ENCODE data around the gene RPP25L.
A peak's percentile ranks its signal among the peaks of the same experiment; 100 is the strongest.
"Not testable (repeated sequence)": the region's sequence is repeated elsewhere in the genome, so short reads cannot be mapped to it uniquely, and the experiment has no call there.

Gene RPP25L

DNA sequence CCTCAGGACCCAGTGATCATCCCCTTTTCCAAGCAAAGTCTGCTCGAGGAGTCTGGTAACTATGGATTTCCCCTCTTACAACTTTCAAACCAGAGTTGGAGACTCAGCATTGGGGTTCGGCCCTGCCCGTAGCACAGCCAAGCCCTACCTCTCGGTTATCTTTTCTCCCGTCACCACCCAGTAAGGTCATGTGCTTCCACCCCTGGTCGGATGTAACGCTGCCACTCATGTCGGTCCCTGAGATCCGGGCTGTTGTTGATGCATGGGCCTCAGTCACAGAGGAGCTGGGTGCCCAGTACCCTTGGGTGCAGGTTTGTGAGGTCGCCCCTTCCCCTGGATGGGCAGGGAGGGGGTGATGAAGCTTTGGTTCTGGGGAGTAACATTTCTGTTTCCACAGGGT is 35.8 kb upstream of the RPP25L start:
- WGBS (ENCODE audit: insufficient coverage) = 74% methylated on average over 4 of the region's 10 CpGs
- Histone ChIP-seq H3K4me1 (ENCODE audit: control extremely low read depth in 1 of 4, control insufficient read depth in 4 of 4, insufficient read depth in 4 of 4, low read length in 3 of 4) (peaks cover 9 to 27% (median 26%) of the 10 kb centered on the region in 4 experiments), H3K4me3 (ENCODE audit: control insufficient read depth in 1 of 7, extremely low read depth in 1 of 7, insufficient read depth in 4 of 7, low read depth in 2 of 7, low read length in 6 of 7) (peak overlapping the region in 6 of 7 experiments; percentile 69 to 90 (median 81)), H3K27ac (ENCODE audit: insufficient read depth in 1 of 2, low read depth in 1 of 2, low read length in 2 of 2, poor library complexity in 1 of 2, severe bottlenecking in 2 of 2) (peak overlapping the region; percentile 46 to 78), H3K27me3 (replicated peaks in 2 of 5; ENCODE audit: control insufficient read depth in 4 of 5, insufficient read depth in 5 of 5, low read length in 4 of 5) (no peaks in the 10 kb centered on the region), H3K9me3 (ENCODE audit: control extremely low read depth in 1 of 5, control insufficient read depth in 4 of 5, insufficient read depth in 2 of 5, low read depth in 1 of 5, low read length in 4 of 5) (no peaks in the 10 kb centered on the region), H3K36me3 (ENCODE audit: control insufficient read depth in 4 of 4, insufficient read depth in 4 of 4, low read length in 3 of 4) (peaks cover 6 to 37% (median 17%) of the 10 kb centered on the region in 4 experiments)
- ChIA-PET POLR2A (interaction anchor here (0.6 to 1.3 kb wide), 2 partner anchors 14 to 191 kb away, joined by 3 to 5 read pairs; no protein-coding TSS in a partner anchor), CTCF (interaction anchor here (1.0 to 7.8 kb wide), 4 partner anchors 11 to 51 kb away, joined by 4 to 96 read pairs (median 44); partner anchors contain the start of genes CCL27 and SIGMAR1)
- DNase-seq = no peak

DNA sequence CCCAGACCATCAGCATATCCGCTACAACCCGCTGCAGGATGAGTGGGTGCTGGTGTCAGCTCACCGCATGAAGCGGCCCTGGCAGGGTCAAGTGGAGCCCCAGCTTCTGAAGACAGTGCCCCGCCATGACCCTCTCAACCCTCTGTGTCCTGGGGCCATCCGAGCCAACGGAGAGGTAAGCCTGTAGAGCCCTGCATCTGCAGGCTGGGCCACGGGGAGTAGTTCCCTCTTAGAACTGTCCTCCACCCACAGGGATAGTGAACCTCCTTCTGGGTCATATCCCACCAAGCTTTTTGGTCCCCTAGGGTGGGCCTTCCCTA is 35.1 kb upstream of the RPP25L start:
- CTCF ChIA-PET = interaction anchor here (1.0 to 7.8 kb wide), 8 partner anchors 11 to 54 kb away, joined by 3 to 96 read pairs (median 4); partner anchors contain the start of genes CCL27, DCTN3 and SIGMAR1
- POLR2A ChIA-PET = no interaction called here

DNA sequence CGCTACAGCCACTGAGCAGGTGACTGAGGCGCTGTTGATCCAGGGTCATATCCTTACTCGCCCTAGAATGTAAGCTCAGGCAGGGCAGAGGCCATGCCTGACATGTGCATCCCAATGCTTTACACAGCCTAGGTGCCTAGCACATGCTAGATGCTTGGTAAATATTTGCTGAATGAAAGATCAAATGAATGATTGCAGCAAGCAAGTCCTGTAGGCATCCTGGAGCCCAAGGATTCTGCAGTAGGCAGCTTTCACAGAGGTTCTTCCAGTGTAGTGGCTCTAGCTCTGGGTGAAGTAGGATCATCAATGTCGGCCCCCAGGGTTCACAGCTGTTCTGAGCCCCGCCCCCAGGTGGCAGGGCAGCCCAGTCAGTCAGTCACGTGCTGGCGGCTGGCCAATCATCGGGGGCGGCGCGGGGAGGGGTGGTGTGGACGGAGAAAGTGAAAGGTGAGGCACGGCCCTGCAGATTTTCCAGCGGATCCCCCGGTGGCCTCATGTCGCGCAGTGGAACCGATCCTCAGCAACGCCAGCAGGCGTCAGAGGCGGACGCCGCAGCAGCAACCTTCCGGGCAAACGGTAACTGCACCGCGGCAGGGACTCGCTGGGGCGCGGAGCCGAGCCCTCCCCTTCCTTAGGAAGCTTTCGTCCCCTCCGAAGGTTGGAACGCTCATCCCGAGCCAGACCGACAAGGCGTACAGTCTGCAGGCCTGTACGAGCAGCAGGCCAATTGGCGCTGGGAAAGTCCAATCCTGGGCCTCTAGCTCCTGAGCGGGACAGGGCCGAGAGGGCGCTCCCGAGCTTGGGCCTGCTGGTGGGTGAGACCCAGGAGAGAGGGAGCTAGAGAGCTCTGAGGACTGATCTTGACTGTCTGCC is 34.5 kb upstream of the RPP25L start, which contains the start of gene GALT:
GALT (plus strand) TSS at position 465 of the 873 bp plus-strand sequence; CDS start at position 495, 30 bp downstream.
- Histone ChIP-seq H3K9me3 (ENCODE audit: control extremely low read depth in 1 of 5, control insufficient read depth in 4 of 5, insufficient read depth in 2 of 5, low read depth in 1 of 5, low read length in 4 of 5) (no peaks in the 10 kb centered on the region), H3K4me3 (ENCODE audit: control insufficient read depth in 1 of 7, extremely low read depth in 1 of 7, insufficient read depth in 4 of 7, low read depth in 2 of 7, low read length in 6 of 7) (peak within 1 kb of the TSS; percentile 69 to 90 (median 82)), H3K27ac (ENCODE audit: insufficient read depth in 1 of 2, low read depth in 1 of 2, low read length in 2 of 2, poor library complexity in 1 of 2, severe bottlenecking in 2 of 2) (peak within 1 kb of the TSS; percentile 46 to 78), H3K36me3 (ENCODE audit: control insufficient read depth in 4 of 4, insufficient read depth in 4 of 4, low read length in 3 of 4) (peaks cover 6 to 36% (median 17%) of the 10 kb centered on the region in 4 experiments), H3K4me1 (ENCODE audit: control extremely low read depth in 1 of 4, control insufficient read depth in 4 of 4, insufficient read depth in 4 of 4, low read length in 3 of 4) (peaks cover 9 to 21% (median 19%) of the 10 kb centered on the region in 4 experiments), H3K27me3 (replicated peaks in 2 of 5; ENCODE audit: control insufficient read depth in 4 of 5, insufficient read depth in 5 of 5, low read length in 4 of 5) (no peaks in the 10 kb centered on the region)
- CTCF ChIA-PET = interaction anchor here (1.0 to 7.8 kb wide), 9 partner anchors 10 to 54 kb away, joined by 3 to 96 read pairs (median 4); partner anchors contain the start of genes CCL27, DCTN3 and SIGMAR1
- POLR2A ChIA-PET = no interaction called here
- DNase-seq = peak; percentile 91 to 95 (median 95)
- WGBS (ENCODE audit: insufficient coverage) = 8% methylated on average over 36 of the region's 43 CpGs

More for the DNA sequence above, 35.1 kb upstream of the RPP25L start:
- H3K9me3 ChIP-seq (ENCODE audit: control extremely low read depth in 1 of 5, control insufficient read depth in 4 of 5, insufficient read depth in 2 of 5, low read depth in 1 of 5, low read length in 4 of 5) = no peaks in the 10 kb centered on the region
- no peaks in the 10 kb centered on the region for H3K27me3 ChIP-seq (replicated peaks in 2 of 5; ENCODE audit: control insufficient read depth in 4 of 5, insufficient read depth in 5 of 5, low read length in 4 of 5)
- H3K36me3 ChIP-seq (ENCODE audit: control insufficient read depth in 4 of 4, insufficient read depth in 4 of 4, low read length in 3 of 4) = peaks cover 6 to 37% (median 17%) of the 10 kb centered on the region in 4 experiments
- 5% methylated on average over 7 of the region's 8 CpGs for WGBS (ENCODE audit: insufficient coverage)
- peaks cover 9 to 23% (median 21%) of the 10 kb centered on the region in 4 experiments for H3K4me1 ChIP-seq (ENCODE audit: control extremely low read depth in 1 of 4, control insufficient read depth in 4 of 4, insufficient read depth in 4 of 4, low read length in 3 of 4)
- H3K27ac ChIP-seq (ENCODE audit: insufficient read depth in 1 of 2, low read depth in 1 of 2, low read length in 2 of 2, poor library complexity in 1 of 2, severe bottlenecking in 2 of 2) = peak overlapping the region; percentile 46 to 78
- H3K4me3 ChIP-seq (ENCODE audit: control insufficient read depth in 1 of 7, extremely low read depth in 1 of 7, insufficient read depth in 4 of 7, low read depth in 2 of 7, low read length in 6 of 7) = peak overlapping the region; percentile 69 to 90 (median 82)
- no peak for DNase-seq

DNA sequence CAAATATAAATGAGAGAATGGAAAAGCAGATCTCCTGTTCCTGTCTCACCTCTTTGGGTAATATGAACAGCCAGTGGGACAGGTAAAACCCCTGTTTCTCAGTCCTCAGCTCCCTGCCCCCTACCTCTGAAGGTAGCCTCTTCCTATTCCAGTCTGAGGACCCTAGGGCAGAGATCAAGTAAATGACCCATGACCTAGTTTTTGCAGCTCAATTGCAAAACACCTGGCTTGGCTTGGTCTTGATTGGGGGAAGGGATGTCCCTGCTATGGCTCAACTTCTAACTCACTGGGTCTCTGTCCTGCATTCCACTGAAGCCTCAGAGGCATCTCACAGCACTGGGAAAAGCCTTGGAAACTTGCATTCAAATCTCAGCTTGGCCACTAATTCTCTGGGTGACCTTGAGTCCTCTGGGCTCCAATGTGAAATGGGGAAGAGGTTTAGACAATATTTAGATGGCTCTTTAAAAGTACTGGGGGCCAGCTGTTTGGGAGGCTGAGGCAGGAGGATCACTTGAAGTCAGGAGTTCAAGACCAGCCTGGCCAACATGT is 32.9 kb upstream of the RPP25L start:
- CTCF ChIA-PET = interaction anchor here (0.7 to 7.8 kb wide), 5 partner anchors 9 to 314 kb away, joined by 3 to 96 read pairs (median 5); partner anchors contain the start of genes ARID3C, CCL27 and SIGMAR1
- no peaks in the 10 kb centered on the region for H3K27me3 ChIP-seq (replicated peaks in 2 of 5; ENCODE audit: control insufficient read depth in 4 of 5, insufficient read depth in 5 of 5, low read length in 4 of 5)
- POLR2A ChIA-PET = interaction anchor here (0.6 kb wide), 1 partner anchor 17 kb away, joined by 4 read pairs; no protein-coding TSS in a partner anchor
- no peaks in the 10 kb centered on the region for H3K9me3 ChIP-seq (ENCODE audit: control extremely low read depth in 1 of 5, control insufficient read depth in 4 of 5, insufficient read depth in 2 of 5, low read depth in 1 of 5, low read length in 4 of 5)
- no peak overlapping the region for H3K4me3 ChIP-seq (ENCODE audit: control insufficient read depth in 1 of 7, extremely low read depth in 1 of 7, insufficient read depth in 4 of 7, low read depth in 2 of 7, low read length in 6 of 7)
- H3K27ac ChIP-seq (ENCODE audit: insufficient read depth in 1 of 2, low read depth in 1 of 2, low read length in 2 of 2, poor library complexity in 1 of 2, severe bottlenecking in 2 of 2) = no peak overlapping the region
- peaks cover 9 to 20% (median 17%) of the 10 kb centered on the region in 4 experiments for H3K4me1 ChIP-seq (ENCODE audit: control extremely low read depth in 1 of 4, control insufficient read depth in 4 of 4, insufficient read depth in 4 of 4, low read length in 3 of 4)
- no peak for DNase-seq
- H3K36me3 ChIP-seq (ENCODE audit: control insufficient read depth in 4 of 4, insufficient read depth in 4 of 4, low read length in 3 of 4) = peaks cover 6 to 21% (median 12%) of the 10 kb centered on the region in 4 experiments

DNA sequence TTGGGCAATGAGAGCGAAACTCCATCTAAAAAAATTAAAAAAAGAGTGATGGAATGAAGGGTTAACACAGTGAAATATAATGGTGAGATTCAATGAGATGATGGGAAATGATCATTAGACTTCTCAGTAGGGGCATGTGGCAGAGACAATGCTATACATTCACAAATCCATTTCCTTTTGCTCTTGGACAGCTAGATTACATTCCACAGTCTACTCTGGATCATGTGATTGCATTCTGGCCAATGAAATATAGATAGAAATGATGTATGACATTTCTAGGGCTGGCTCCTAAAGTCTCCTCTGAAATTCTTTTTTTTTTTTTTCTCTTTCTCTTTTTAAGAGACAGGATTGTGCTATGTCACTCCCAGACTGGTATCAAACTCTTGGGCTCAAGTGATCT is 30.8 kb upstream of the RPP25L start:
- CTCF ChIA-PET = interaction anchor here (0.9 to 7.8 kb wide), 5 partner anchors 7 to 198 kb away, joined by 3 to 96 read pairs (median 3); partner anchors contain the start of genes CCL27 and SIGMAR1
- no peak for DNase-seq
- Histone ChIP-seq H3K27ac (ENCODE audit: insufficient read depth in 1 of 2, low read depth in 1 of 2, low read length in 2 of 2, poor library complexity in 1 of 2, severe bottlenecking in 2 of 2) (no peak overlapping the region), H3K27me3 (replicated peaks in 2 of 5; ENCODE audit: control insufficient read depth in 4 of 5, insufficient read depth in 5 of 5, low read length in 4 of 5) (no peaks in the 10 kb centered on the region), H3K4me3 (ENCODE audit: control insufficient read depth in 1 of 7, extremely low read depth in 1 of 7, insufficient read depth in 4 of 7, low read depth in 2 of 7, low read length in 6 of 7) (no peak overlapping the region), H3K9me3 (ENCODE audit: control extremely low read depth in 1 of 5, control insufficient read depth in 4 of 5, insufficient read depth in 2 of 5, low read depth in 1 of 5, low read length in 4 of 5) (no peaks in the 10 kb centered on the region), H3K36me3 (ENCODE audit: control insufficient read depth in 4 of 4, insufficient read depth in 4 of 4, low read length in 3 of 4) (no peaks in the 10 kb centered on the region), H3K4me1 (ENCODE audit: control extremely low read depth in 1 of 4, control insufficient read depth in 4 of 4, insufficient read depth in 4 of 4, low read length in 3 of 4) (peaks cover 10 to 21% (median 19%) of the 10 kb centered on the region in 4 experiments)
- no CpG with 5 or more reads among the region's 1 CpG for WGBS (ENCODE audit: insufficient coverage)
- POLR2A ChIA-PET = no interaction called here

DNA sequence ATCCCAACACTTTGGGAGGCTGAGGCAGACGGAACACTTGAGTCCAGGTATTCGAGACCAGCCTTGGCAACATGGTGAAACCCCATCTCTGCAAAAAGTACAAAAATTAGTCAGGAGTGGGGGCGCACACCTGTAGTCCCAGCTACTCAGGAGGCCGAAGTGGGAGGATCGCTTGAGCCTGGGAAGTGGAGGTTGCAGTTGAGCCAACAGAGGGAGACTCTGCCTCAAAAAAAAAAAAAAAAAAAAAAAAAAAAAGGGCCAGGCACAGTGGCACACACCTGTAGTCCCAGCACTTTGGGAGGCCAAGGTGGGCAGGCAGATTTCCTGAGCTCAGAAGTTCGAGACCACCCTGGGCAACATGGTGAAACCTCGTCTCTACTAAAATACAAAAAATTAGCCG is 27.4 kb upstream of the RPP25L start:
- DNase-seq; H3K4me3 ChIP-seq (ENCODE audit: control insufficient read depth in 1 of 7, extremely low read depth in 1 of 7, insufficient read depth in 4 of 7, low read depth in 2 of 7, low read length in 6 of 7); H3K27me3 ChIP-seq (replicated peaks in 2 of 5; ENCODE audit: control insufficient read depth in 4 of 5, insufficient read depth in 5 of 5, low read length in 4 of 5); H3K9me3 ChIP-seq (ENCODE audit: control extremely low read depth in 1 of 5, control insufficient read depth in 4 of 5, insufficient read depth in 2 of 5, low read depth in 1 of 5, low read length in 4 of 5); H3K27ac ChIP-seq (ENCODE audit: insufficient read depth in 1 of 2, low read depth in 1 of 2, low read length in 2 of 2, poor library complexity in 1 of 2, severe bottlenecking in 2 of 2); POLR2A ChIA-PET: not testable (repeated sequence)
- Histone ChIP-seq H3K4me1 (ENCODE audit: control extremely low read depth in 1 of 4, control insufficient read depth in 4 of 4, insufficient read depth in 4 of 4, low read length in 3 of 4) (peaks cover 2 to 24% (median 21%) of the 10 kb centered on the region in 4 experiments), H3K36me3 (ENCODE audit: control insufficient read depth in 4 of 4, insufficient read depth in 4 of 4, low read length in 3 of 4) (peaks cover 0 to 17% (median 10%) of the 10 kb centered on the region in 4 experiments)
- CTCF ChIA-PET = interaction anchor here (1.0 to 2.0 kb wide), 2 partner anchors 25 to 44 kb away, joined by 3 to 11 read pairs; no protein-coding TSS in a partner anchor
- 100% methylated on average over 3 of the region's 8 CpGs for WGBS (ENCODE audit: insufficient coverage)
